IMR-90 (cell line): Measurements from ENCODE around the gene MEGF11. TPM values are rescaled to one million over a fixed set of nuclear protein-coding genes. Genes with fewer than 3 reads are reported as not detected.

Source experiments
- ATAC-seq: fragments of 200-7000 bp; cut with Tn5 transposase; 2 replicates; pipeline ENCODE4 v1.9.1; 2020; ENCODE audit warnings: low read depth, mild to moderate bottlenecking, moderate library complexity
- BruUV-seq: library from RNA; stranded (reverse); fragments of 400-500 nt; replicated peaks from 2 replicates; lab custom pipeline; 2021; lab: Mats Ljungman, UMichigan
- CTCF ChIA-PET: fragments of 300-600 bp; formaldehyde crosslinking; extraction: SDS; loops from one replicate; lab custom pipeline; 2021; ENCODE audit warnings: antibody characterized with exemption; lab: Yijun Ruan, JAX
- POLR2A ChIA-PET: fragments of 300-600 bp; sonication (Branson Sonifier 250); formaldehyde crosslinking; loops from one replicate; lab custom pipeline; 2022; ENCODE audit warnings: antibody characterized with exemption; ENCODE audit not compliant: unreplicated experiment; lab: Charles Lee
- DNase-seq: peaks from one replicate; pipeline ENCODE4 v3.0.0; 2013
- H2AFZ ChIP-seq: replicated peaks from 2 replicates; pipeline ENCODE3; 2013; ENCODE audit warnings: low read length, mild to moderate bottlenecking; ENCODE audit not compliant: poor library complexity
- H2AK5ac ChIP-seq: 2 replicates; pipeline ENCODE4 v1.6.1; 2013; ENCODE audit warnings: low read depth, low read length, inconsistent platforms
- H2AK9ac ChIP-seq: replicated peaks from 2 replicates; pipeline ENCODE3; 2013; ENCODE audit warnings: mild to moderate bottlenecking, low read depth, low read length, moderate library complexity; ENCODE audit not compliant: poor library complexity
- H2BK120ac ChIP-seq: 2 replicates; pipeline ENCODE4 v1.6.1; 2013; ENCODE audit warnings: low read depth, low read length, inconsistent platforms
- H2BK15ac ChIP-seq: 3 replicates; pipeline ENCODE4 v1.6.1; 2013; ENCODE audit warnings: low read depth, low read length, inconsistent platforms
- H2BK20ac ChIP-seq: 2 replicates; pipeline ENCODE4 v1.6.1; 2013; ENCODE audit warnings: low read depth, mild to moderate bottlenecking, inconsistent platforms, low read length, moderate library complexity
- H2BK5ac ChIP-seq: 2 replicates; pipeline ENCODE4 v1.6.1; 2013; ENCODE audit warnings: mild to moderate bottlenecking, low read depth, low read length, inconsistent platforms; ENCODE audit not compliant: poor library complexity, severe bottlenecking
- H3K14ac ChIP-seq: replicated peaks from 2 replicates; pipeline ENCODE4 v1.6.1; 2013; ENCODE audit warnings: low read depth, low read length, inconsistent platforms
- H3K18ac ChIP-seq: 2 replicates; pipeline ENCODE4 v1.6.1; 2013; ENCODE audit warnings: low read depth, low read length, control low read depth
- H3K23ac ChIP-seq: 2 replicates; pipeline ENCODE4 v1.6.1; 2013; ENCODE audit warnings: low read depth, low read length, inconsistent platforms
- H3K27ac ChIP-seq: 2 replicates; pipeline ENCODE4 v1.5.1; 2013; ENCODE audit warnings: mild to moderate bottlenecking, control low read depth, low read length; ENCODE audit not compliant: insufficient read depth
- H3K27me3 ChIP-seq: 2 replicates; pipeline ENCODE4 v1.6.1; 2013; ENCODE audit warnings: low read length; ENCODE audit not compliant: control insufficient read depth, insufficient read depth
- H3K36me3 ChIP-seq: 2 replicates; pipeline ENCODE4 v1.6.1; 2013; ENCODE audit warnings: low read length, mixed read lengths; ENCODE audit not compliant: control insufficient read depth, insufficient read depth
- H3K4ac ChIP-seq: 2 replicates; pipeline ENCODE4 v1.6.1; 2013; ENCODE audit warnings: low read depth, low read length, inconsistent platforms
- H3K4me1 ChIP-seq: 2 replicates; pipeline ENCODE4 v1.6.1; 2013; ENCODE audit warnings: low read length, mixed read lengths; ENCODE audit not compliant: control insufficient read depth, insufficient read depth
- H3K4me2 ChIP-seq: 2 replicates; pipeline ENCODE4 v1.6.1; 2013; ENCODE audit warnings: low read depth, mild to moderate bottlenecking, control low read depth, low read length, moderate library complexity
- H3K4me3 ChIP-seq: 2 replicates; pipeline ENCODE4 v1.5.1; 2013; ENCODE audit warnings: low read depth, mild to moderate bottlenecking, control low read depth, low read length, moderate library complexity; ENCODE audit not compliant: insufficient read depth
- H3K56ac ChIP-seq: 2 replicates; pipeline ENCODE4 v1.6.1; 2013; ENCODE audit warnings: low read length, inconsistent platforms; ENCODE audit not compliant: insufficient read depth; ENCODE audit errors: extremely low read depth
- H3K79me1 ChIP-seq, 2 experiments: 2 replicates each; pipeline ENCODE4 v1.6.1; 2013; ENCODE audit warnings: low read length in 2 of 2, inconsistent platforms in 1 of 2, low read depth in 1 of 2
- H3K9ac ChIP-seq: 2 replicates; pipeline ENCODE4 v1.6.1; 2013; ENCODE audit warnings: low read depth, low read length, control low read depth
- H3K9me1 ChIP-seq: 2 replicates; pipeline ENCODE4 v1.6.1; 2013; ENCODE audit warnings: low read length, inconsistent platforms; ENCODE audit not compliant: insufficient read depth
- H3K9me3 ChIP-seq: 2 replicates; pipeline ENCODE4 v1.6.1; 2013; ENCODE audit warnings: low read length; ENCODE audit not compliant: control insufficient read depth, insufficient read depth
- H4K20me1 ChIP-seq: 2 replicates; pipeline ENCODE4 v1.6.1; 2013; ENCODE audit warnings: low read length, inconsistent platforms; ENCODE audit not compliant: insufficient read depth
- H4K5ac ChIP-seq: 2 replicates; pipeline ENCODE4 v1.6.1; 2013; ENCODE audit warnings: mild to moderate bottlenecking, low read depth, low read length, control low read depth
- H4K8ac ChIP-seq, 2 experiments: 2 replicates each; pipeline ENCODE4 v1.6.1; 2013; ENCODE audit warnings: low read depth in 2 of 2, low read length in 2 of 2, control low read depth in 1 of 2, inconsistent platforms in 1 of 2
- H4K91ac ChIP-seq: 2 replicates; pipeline ENCODE4 v1.6.1; 2013; ENCODE audit warnings: low read depth, low read length, inconsistent platforms; ENCODE audit not compliant: insufficient read depth
- CEBPB ChIP-seq: IDR thresholded peaks from 2 replicates; pipeline ENCODE4 v1.6.1; 2012; ENCODE audit warnings: low read depth, low read length, improper control_type of control experiment
- FOS ChIP-seq: fragments of 150-350 bp; IDR thresholded peaks from 2 replicates; pipeline ENCODE4 v1.6.1; 2016; ENCODE audit warnings: low read depth, low read length
- MAZ ChIP-seq: IDR thresholded peaks from 2 replicates; pipeline ENCODE4 v1.6.1; 2012; ENCODE audit warnings: low read depth, mild to moderate bottlenecking, low read length, improper control_type of control experiment, moderate library complexity, borderline replicate concordance
- NFE2L2 ChIP-seq: fragments of 150-350 bp; IDR thresholded peaks from 2 replicates; pipeline ENCODE4 v1.6.1; 2016; ENCODE audit warnings: low read depth, mild to moderate bottlenecking, low read length
- RAD21 ChIP-seq: IDR thresholded peaks from 2 replicates; pipeline ENCODE4 v1.6.1; 2012; ENCODE audit warnings: low read length, improper control_type of control experiment
- RCOR1 ChIP-seq: IDR thresholded peaks from 2 replicates; pipeline ENCODE4 v1.6.1; 2012; ENCODE audit warnings: mild to moderate bottlenecking, low read length, improper control_type of control experiment; ENCODE audit not compliant: insufficient replicate concordance
- RFX5 ChIP-seq: IDR thresholded peaks from 2 replicates; pipeline ENCODE4 v1.8.0; 2012; ENCODE audit warnings: low read depth, mild to moderate bottlenecking, low read length, moderate library complexity
- SMC3 ChIP-seq: fragments of 150-350 bp; IDR thresholded peaks from 2 replicates; pipeline ENCODE4 v1.6.1; 2016; ENCODE audit warnings: low read depth, mild to moderate bottlenecking, antibody characterized with exemption, low read length, moderate library complexity
- USF2 ChIP-seq: fragments of 150-350 bp; IDR thresholded peaks from 2 replicates; pipeline ENCODE4 v1.6.1; 2017; ENCODE audit warnings: mild to moderate bottlenecking, antibody characterized with exemption, low read length, low read depth
- WGBS, 2 experiments: methylation state at CpG; one replicate each; pipeline versions ENCODE4 v1.1.5 to v1.1.7; 2013; ENCODE audit warnings: missing lambda C conversion rate in 2 of 2; ENCODE audit not compliant: insufficient read length in 1 of 2; ENCODE audit errors: extremely low coverage in 2 of 2; 5-methylcytosine and 5-hydroxymethylcytosine counted together
- dilution Hi-C: fragments of 300-500 bp; cut with HindIII; formaldehyde crosslinking; loops from one replicate; pipeline ENCODE4 v1.14.3; 2018; ENCODE audit warnings: low sequenced_read_pairs; ENCODE audit not compliant: unreplicated experiment
- in situ Hi-C: fragments of 300-500 bp; cut with MboI; formaldehyde crosslinking; loops from 3 replicates; pipeline ENCODE4 v1.14.3; 2019; ENCODE audit warnings: low sequenced_read_pairs, inconsistent platforms, mixed read lengths
- intact Hi-C: fragments of 100-400 bp; cut with micrococcal nuclease; formaldehyde crosslinking; loops from 2 replicates; pipeline ENCODE4 v1.10.0; 2022
- polyA plus RNA-seq, 3 experiments: library from polyadenylated mRNA; depleted of rRNA; stranded (reverse); fragments of >200 nt; gene quantifications; 2 replicates each; pipeline ENCODE4 v1.2.3, GENCODE V29; 2012; ENCODE audit warnings: low replicate concordance in 1 of 3
- total RNA-seq: library from RNA; depleted of rRNA; stranded (reverse); fragments of >200 nt; gene quantifications from 2 replicates; pipeline ENCODE4 v1.2.3, GENCODE V29; 2012
- TF ChIP-seq, protein P1 (sequence below): conservative IDR thresholded peaks from 2 replicates; pipeline ENCODE4 v1.5.1; 2012; ENCODE audit warnings: mild to moderate bottlenecking, low read depth, low read length, improper control_type of control experiment

Gene MEGF11
- total and polyA plus RNA-seq, 2 of the 4 experiments (the other 2 are of a cell fraction): not detected

- H2BK15ac ChIP-seq: no peak overlapping the region
- H3K9me3 ChIP-seq: no peaks in the 10 kb centered on the region
- ChIA-PET POLR2A (no interaction called here), CTCF (no interaction called here)
- dilution Hi-C loops (no loop called here), intact Hi-C loops (no loop called here), in situ Hi-C loops (no loop called here)
- no peak overlapping the region for H3K23ac ChIP-seq
- H2BK120ac ChIP-seq: no peak overlapping the region
- H3K36me3 ChIP-seq: no peaks in the 10 kb centered on the region
- H4K5ac ChIP-seq: no peak overlapping the region
- H3K27ac ChIP-seq: no peak overlapping the region
- DNase-seq: no peak
- H3K9ac ChIP-seq: no peak overlapping the region
- H3K9me1 ChIP-seq: no peaks in the 10 kb centered on the region
- no peak overlapping the region for H3K4me3 ChIP-seq
- no peak overlapping the region for H2AFZ ChIP-seq
- no peak overlapping the region for H2BK20ac ChIP-seq
- H2AK9ac ChIP-seq: no peak overlapping the region
- H2BK5ac ChIP-seq: no peak overlapping the region
- no TSS peak for BruUV-seq
- no peak overlapping the region for H2AK5ac ChIP-seq
- WGBS, 2 experiments: 80% methylated on average over 1 of the region's 6 CpGs; no CpG with 5 or more reads in 1 of the 2 experiments
- H4K91ac ChIP-seq: no peak overlapping the region
- no peak overlapping the region for H3K18ac ChIP-seq
- no peaks in the 10 kb centered on the region for H3K79me1 ChIP-seq
- no peaks in the 10 kb centered on the region for H3K4me1 ChIP-seq
- H3K14ac ChIP-seq: no peak overlapping the region
- TF ChIP-seq NFE2L2 (no peak), SMC3 (no peak), MAZ (no peak), CEBPB (no peak), FOS (no peak), RCOR1 (no peak), RAD21 (no peak), USF2 (no peak), RFX5 (no peak)
- TF ChIP-seq, protein P1, sequence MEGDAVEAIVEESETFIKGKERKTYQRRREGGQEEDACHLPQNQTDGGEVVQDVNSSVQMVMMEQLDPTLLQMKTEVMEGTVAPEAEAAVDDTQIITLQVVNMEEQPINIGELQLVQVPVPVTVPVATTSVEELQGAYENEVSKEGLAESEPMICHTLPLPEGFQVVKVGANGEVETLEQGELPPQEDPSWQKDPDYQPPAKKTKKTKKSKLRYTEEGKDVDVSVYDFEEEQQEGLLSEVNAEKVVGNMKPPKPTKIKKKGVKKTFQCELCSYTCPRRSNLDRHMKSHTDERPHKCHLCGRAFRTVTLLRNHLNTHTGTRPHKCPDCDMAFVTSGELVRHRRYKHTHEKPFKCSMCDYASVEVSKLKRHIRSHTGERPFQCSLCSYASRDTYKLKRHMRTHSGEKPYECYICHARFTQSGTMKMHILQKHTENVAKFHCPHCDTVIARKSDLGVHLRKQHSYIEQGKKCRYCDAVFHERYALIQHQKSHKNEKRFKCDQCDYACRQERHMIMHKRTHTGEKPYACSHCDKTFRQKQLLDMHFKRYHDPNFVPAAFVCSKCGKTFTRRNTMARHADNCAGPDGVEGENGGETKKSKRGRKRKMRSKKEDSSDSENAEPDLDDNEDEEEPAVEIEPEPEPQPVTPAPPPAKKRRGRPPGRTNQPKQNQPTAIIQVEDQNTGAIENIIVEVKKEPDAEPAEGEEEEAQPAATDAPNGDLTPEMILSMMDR: no peak
- H3K56ac ChIP-seq: no peak overlapping the region
- peaks cover 21% of the 10 kb centered on the region for H3K27me3 ChIP-seq
- 0 out of 2 replicates have a peak, but pooled peaks cover 2% of the 10 kb centered on the region for H4K20me1 ChIP-seq
- H4K8ac ChIP-seq: no peak overlapping the region
- ATAC-seq: no peak
- no peak overlapping the region for H3K4ac ChIP-seq
- no peak overlapping the region for H3K4me2 ChIP-seq
Measured at GRCh38 chr15:65949011-65949410, 304.5 kb downstream of the MEGF11 start.
